DMS53 (cell line): ENCODE measurements around the gene GTF3C4.
"Not testable (repeated sequence)": the region's sequence is repeated elsewhere in the genome, so short reads cannot be mapped to it uniquely, and the experiment has no call there.

Experiments
- DNase-seq: peaks from one replicate; lab custom pipeline; 2025; lab: John Stamatoyannopoulos, UW

Gene GTF3C4

DNA sequence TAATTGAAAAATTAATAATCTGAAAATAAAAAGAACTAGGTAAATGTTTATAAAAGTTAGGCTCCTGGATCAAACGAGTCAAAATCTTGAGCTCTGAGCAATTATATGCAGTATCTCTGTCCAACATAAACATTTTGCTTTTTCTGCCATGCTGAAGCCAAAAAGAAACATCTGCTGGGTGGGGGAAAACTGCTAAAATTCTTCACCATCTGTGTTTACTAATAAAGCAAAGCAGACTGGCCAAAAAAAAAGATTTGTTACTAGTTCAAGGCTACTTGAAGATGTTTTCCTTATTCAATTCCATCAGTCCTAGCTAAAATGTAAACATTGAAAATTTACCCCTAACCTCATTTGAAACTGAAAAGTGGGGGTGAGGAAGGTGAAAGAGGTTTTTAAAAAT, 29.7 kb downstream of the GTF3C4 start:
- no peak for DNase-seq

DNA sequence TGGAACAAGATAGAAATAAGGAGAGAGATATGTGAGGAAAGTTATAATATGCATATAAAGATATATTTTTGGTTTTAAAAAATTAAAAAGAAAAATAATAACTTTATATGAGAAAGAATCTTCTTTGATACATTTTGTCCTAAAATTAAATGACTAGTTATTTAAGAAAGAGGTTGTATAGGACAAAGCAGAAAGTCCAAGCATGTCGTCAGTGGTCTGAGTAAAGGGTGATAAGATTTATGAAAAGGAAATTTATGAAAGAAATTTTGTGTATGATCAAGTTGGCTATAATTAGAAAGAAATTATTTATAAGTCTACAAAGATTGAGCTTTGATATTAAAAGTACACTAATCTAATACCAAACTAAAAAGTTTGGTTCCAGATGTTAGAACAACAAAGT, 32.0 kb downstream of the GTF3C4 start:
- DNase-seq, result peak; percentile 26

DNA sequence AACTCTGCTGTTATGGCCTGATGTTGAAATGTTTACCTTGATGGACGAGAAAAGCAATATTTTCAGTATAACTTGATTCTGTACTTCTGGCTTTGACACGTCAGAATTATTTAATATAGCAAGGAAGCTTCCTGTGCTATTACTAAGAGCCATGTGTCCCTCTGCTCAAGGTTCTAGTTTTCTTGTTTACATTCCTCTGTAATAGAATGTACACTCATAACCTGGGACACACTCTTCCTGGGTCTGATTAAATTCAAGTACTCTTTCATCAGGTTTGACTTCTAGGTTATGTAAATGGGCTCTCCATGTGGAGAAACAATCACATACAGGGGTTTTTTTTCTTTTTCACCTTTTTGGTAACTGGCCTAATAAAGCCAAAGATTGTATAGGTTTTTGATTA, 33.1 kb downstream of the GTF3C4 start:
- no peak for DNase-seq

DNA sequence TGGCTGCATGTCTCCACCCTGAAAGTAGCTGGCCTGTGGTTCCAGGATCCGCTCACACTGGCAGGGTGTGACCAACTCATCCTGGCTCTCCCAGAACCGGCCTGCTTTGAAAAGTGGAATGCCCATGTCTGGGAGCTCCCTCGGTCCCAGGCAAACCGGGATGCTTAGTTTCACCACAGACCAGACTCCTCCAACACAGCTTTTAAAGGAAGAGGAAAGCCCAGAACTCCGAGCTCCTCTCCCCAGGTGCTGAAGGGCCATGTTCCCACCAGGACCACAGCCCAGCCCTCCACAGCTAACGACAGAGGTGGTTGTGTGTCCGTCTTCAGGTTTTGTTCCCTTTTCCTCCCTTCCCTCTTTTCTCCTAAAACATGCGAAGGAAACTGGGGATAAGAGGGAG, 38.0 kb downstream of the GTF3C4 start:
- no peak for DNase-seq

DNA sequence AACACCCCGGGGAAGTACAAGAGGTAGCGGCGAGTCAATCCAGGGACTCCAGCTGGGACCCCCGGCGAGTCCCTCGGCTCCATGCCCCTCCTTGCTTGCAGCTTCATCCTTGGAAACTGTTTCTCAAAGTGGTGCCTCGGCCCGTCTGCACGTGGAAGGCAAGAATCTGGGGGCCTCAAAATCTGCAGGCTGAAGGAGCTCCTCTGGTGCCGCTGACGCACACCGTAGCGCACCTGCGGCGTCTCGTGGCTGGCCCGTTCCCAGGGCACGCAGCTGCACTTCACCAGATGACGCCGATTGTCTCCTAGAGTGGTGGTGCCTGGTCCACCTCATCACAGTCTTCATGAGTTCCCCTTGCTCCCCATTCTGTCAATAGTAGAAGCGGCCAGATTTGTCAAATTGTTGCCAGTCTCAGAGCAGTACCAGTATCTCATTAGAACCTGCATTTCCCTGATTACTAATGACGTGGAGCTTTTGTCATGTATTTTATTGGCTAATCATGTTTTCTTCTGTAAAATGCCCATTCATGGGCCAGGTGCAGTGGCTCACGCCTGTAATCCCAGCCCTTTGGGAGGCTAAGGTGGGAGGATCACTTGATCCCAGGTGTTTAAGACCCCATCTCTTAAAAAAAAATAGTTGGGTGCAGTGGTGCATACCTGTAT, 38.6 kb downstream of the GTF3C4 start:
- DNase-seq, result peak; percentile 48

DNA sequence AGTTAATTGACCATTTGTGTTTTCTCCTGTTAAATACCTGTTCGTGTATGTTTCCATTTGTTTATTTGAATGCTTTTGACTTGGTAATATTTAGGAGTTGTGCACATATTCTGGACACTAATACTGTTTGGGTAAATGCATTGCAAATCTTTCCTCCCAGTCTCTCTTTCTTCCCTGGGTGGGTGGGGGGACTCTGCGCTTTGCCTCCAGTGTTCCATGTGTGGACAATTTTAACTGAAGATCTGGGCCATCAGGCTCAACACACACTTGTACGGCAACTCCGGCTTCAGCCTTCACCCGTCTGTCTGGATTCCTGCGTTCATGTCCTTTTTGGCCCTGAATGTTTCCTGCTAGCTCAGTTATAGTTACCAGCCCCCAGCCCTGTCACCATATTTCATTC, 40.1 kb downstream of the GTF3C4 start:
- DNase-seq, result no peak

DNA sequence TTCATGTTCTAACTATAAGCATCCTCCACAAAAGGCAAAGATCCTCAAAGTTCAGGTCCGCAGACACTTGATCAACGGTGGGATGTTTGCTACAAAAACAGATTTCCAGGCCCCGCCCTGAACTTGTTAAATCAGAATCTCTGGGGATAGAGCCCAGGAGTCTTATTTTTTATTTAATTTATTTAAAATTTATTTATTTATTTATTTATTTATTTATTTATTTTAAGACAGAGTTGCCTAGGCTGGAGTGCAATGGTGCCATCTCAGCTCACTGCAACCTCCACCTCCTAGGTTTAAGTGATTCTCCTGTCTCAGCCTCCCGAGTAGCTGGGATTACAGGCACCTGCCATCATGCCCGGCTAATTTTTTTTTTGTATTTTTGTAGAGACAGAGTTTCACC, 40.9 kb downstream of the GTF3C4 start:
- DNase-seq, result not testable (repeated sequence)

DNA sequence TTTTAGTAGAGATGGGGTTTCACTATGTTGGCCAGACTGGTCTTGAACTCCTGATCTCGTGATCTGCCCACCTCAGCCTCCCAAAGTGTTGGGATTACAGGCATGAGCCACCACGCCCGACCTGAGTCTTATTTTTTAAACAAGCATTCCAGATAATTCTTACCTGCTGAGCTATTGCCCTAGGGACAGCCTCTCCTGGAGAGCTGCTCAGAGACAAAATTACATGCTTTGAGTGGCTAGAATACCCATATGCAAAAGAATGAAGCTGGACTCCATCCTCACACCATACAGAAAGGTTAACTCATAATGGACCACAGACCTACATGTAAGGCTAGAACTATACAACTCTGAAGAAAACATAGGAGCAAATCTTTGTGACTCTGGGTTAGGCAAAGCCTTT, 41.6 kb downstream of the GTF3C4 start:
- no peak for DNase-seq

DNA sequence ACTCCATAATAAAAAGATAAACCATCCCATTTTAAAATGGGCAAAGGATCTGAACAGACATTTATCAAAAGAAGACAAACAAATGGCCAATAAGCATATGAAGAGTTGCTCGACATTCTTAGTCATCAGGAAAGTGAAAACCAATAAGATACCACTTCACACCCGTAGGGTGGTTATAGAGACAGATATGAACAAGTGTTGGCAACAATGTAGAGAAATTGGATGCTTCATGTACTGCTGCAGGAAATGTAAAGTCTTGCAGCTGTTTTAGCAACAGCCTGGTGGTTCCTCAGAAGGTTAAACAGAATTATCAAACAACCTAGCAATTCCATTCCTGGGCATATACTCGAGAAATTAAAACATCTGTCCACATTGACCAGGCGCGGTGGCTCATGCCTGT, 42.5 kb downstream of the GTF3C4 start:
- DNase-seq, result no peak

DNA sequence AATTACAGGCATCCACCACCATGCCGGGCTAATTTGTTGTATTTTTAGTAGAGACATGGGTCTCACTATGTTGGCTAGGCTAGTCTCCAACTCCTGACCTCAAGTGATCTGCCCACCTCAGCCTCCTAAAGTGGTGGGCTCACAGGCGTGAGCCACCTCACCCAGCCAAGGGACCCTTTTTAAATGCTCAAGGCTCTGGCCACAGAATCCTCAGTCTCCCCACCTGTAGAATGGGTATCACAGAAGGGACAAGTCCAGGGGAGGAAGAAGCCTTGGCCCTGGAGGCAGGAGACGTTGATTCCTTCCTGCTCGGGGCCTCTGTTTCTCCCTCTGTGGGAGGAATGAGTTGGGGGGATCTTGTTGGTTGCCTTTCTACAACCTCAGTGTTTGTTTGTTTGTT, 45.7 kb downstream of the GTF3C4 start:
- no peak for DNase-seq

DNA sequence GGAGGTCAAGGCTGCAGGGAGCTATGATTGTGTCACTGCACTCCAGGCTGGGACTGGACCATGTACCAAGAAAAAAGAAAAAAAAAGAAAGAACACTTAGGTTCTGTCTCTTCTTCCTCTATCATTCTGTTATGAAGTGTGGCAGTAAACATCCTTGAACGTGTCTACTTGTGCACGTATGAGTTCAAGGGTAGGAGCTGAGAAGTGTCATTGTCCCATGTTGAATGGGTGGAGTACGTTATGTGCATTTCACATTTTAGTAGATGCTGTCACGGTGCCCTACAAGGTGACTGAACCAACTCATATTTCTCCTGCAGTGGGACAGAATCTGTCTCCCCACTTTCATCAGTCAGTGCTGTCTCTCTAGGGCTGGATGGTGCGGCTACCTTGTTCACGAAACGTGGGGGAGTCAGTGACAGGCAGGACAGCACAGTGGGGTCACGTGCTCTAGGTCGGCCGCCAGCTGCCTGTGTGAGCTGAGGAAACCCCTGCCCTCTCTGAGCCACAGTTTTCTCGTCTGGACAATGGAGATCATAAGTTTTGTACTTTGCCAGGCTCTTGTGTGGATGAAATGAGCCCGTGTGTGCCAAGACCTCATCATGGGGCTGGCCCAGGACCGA, 47.2 kb downstream of the GTF3C4 start:
- DNase-seq, result peak; percentile 21

DNA sequence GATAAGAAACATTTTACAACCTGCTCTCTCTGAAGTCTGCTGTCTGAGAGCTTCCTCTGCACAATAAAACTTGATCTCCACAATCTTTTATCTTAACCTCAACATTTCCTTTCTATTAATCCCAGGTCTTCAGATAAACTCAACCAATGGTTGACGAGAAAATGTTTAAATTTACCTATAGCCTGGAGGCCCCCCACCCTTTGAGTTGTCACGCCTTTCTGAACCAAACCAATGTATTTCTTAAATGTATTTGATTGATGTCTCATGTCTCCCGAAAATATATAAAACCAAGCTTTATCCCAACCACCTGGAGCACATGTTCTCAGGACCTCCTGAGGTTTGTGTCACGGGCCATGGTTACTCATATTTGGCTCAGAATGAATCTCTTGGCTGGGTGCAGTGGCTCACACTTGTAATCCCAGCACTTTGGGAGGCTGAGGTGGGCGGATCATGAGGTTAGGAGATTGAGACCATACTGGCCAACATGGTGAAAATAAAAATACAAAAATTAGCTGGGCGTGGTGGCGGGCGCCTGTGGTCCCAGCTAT, 48.2 kb downstream of the GTF3C4 start:
- not testable (repeated sequence) for DNase-seq

DNA sequence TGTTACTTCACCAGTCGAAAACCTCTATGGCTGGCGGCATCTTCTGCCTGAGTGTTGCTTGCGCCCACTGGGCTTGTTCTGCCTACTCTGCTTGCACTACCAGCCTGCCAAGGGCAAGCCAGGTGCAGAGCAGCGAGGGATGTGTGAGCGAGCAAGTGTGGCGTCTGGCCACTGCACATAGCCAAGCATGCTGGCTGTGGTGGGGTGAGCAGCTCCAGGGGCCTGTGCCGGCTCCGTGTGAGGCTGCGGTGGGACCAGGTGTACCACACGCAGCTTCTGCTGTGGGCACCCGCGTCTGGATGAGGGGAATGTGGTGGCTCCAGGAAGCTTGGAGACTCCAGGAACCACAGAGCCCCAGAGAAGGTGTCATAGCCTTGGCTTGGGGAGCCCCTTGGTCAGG, 51.4 kb downstream of the GTF3C4 start:
- DNase-seq, result no peak

DNA sequence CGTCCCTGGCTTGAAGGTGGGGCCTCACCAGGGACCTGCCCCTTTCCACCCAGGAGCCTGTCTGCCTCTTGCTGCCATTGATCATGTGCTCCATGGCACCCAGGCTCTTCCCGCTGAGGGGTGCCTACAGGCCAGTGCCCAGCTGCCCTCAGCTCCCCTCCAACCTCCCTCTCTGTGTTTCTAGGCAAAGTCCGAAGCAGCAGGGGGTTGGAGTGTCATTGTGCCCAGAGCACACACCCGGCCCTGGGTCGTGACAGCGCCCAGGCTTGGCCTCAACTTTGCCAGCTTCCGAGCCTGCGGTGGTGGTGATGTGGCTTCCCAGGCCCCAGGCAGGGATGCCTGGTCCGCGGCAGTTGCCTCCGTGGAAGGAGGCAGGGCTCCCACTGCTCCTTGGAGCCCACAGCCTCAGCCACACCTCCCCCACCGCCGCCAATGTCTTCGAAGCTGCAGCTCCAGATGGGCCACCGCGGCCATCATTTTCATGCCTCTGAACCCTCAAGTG, 52.4 kb downstream of the GTF3C4 start:
- no peak for DNase-seq

DNA sequence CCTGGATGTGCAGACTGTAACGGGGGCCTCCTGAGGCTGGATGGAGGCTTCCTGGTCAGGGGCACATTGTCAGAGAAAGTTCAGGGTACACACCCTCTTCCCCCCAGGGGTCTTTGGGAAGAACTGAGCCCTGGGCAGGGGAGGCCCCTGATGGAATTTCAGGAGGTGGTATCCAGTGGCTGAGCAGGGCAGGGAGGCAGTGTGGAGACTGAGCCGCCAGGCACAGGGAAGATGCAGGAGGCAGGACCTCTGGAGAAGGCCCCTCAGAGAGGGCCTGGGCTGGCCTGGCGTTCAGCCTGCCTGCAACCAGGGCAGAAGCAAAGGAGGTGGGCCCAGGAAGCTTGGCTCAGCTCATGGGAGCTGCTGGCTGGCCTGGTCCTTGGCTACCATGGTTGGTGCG, 53.5 kb downstream of the GTF3C4 start:
- no peak for DNase-seq

DNA sequence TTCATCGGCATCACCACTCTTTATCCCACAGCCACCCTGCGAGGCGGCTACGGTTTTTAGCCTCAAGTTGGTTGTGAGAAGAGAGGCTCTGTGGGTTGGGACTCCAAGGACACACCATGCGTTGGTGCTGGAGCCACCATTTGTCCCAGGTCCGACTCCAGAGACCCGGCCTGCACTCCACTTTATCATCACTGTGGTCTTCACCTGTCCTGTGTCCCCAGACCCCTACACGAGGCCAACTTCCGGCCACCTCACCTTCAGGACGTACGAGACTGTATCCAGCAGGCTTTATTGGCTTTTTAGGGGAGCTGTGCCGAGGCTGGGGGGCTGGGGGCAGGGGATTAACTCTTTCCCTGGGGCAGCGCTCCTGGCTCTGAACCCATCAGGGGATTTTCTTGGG, 55.0 kb downstream of the GTF3C4 start:
- DNase-seq, result no peak

DNA sequence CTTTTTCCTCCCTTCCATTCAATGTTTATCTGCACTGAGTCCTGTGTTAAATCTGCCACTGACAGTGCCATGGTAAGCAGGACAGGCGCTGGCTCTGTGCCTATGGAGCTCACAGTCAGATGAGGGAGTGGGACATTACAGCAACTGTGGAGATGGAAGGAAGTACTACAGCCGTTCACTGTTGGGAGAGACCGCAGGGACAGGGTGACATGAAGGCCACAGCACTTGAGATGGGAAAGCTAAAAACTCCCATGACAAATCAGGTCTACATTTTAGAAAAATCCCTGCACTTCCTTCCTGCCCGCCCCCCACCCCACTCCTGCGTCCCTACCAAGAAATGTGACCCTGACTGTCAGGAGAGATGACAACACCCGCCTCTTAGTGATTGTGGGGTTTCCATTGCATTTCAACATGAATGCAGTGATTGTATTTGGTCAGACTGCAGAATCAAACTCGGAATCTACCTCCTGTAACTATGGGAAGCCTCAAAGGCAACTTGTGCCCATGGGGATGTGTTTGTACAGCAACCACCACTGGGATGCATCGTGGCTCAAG, 56.4 kb downstream of the GTF3C4 start:
- DNase-seq, result no peak

DNA sequence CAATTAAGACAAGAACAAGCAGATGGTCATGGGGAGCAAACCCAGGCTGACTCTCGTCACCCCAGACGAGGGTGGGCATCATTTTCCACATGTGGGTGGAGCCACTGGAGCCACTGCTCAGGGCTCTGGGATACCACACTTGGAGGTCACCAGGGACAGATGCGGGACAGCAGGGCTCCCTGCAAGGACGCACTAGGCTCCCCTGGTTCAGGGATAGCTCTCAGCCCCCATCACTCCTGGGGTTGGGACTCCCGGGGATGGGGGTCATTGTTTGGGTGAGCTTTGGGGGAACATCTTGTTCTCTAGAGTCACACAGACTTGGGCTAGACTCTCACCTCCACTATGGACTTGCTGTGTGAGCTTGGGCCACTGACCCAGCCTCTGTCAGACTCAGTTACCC, 57.8 kb downstream of the GTF3C4 start:
- DNase-seq, result no peak

DNA sequence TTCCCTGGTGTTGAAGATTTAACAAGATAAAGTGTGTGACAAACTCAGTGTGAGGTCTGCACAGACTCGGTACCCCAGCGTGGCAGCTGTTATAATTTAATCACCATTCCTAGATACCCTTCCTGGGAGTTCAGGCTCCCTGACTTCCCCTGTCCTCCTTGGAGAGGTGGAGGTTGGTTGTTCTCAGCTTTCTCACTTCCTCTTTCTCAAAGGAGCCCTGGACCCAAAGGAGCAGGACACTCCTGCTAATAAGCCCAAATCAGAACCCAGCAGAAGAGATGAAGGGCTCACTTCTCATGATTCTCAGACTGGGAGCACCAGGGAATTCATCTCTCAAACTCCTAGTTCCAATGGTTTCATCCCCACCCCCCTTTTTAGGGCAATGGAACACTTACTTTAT, 58.2 kb downstream of the GTF3C4 start:
- DNase-seq, result no peak

DNA sequence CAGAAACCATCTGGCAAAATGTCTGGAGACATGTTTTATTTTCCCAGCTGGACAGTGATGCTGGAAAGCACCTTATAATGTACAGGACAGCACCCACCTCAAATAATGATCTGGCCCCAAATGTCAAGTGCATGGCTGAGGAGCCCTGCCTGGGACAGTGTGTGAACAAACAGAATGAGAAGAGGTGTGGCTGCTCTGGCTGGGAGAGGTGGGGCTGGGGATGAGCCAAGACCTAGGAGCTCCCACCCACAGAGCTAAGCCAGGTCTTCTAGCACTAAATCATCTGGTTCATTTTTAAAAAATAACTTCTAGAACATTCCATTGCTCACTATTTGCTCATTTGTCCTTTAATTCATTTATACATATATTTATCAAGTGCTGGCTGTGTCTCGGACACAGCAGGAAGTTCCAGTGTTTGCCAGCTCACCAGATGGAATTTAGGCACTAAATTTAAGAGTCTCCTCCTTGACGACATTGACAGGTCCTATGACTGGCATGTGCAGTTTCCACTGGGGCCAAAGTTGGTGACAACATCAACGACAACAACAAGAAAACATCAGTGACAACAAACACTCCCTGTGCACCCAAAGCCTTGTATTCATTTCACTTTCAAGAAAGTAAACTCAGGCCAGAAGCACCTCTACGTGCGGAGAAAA, 59.1 kb downstream of the GTF3C4 start:
- no peak for DNase-seq

DNA sequence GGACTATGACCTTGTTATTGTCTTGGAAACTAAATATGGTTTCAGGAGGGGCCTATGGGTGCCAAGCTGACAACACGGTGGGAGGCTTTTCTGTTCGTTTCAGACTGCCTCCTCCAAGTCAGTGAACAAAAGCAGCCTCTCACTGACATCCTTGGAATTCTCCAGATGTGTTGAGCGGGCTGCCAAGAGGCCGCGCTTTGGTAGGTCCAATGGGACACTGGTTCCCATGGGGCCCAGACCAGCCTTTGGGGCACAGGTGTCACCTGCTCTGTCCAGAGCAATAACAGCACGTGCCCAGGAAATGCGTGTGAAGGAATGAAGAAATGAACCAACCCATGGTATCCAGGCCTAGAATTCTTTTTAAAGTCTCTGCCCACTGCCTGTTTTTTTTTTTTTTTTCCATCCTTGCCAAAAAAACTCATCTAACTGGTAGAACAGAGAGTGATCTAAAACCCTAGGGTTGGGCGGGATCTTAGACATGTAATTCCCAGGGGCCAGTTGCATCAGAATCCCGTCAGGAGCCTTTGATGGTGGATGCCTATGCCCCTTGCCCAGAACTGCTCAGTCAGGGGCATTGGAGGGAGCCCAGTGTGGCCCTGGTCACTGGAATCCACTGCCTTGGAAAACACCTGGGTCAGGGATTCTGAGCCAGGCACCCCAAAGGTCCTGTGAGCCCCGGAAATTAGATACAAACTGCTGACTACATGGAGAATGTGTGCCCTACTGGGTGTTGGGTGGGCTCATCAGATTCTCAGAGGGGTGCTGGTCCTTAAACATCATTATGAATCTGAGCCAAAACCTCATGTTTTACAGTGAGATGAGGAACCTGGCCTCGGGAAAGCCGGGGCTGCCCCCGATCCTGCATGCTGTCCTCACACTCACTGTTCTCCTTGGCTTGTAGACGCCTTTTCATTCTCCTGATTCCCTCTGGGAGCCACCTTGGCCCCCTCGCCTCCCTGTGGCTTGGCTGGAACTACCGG, 60.1 kb downstream of the GTF3C4 start:
- DNase-seq, result no peak

DNA sequence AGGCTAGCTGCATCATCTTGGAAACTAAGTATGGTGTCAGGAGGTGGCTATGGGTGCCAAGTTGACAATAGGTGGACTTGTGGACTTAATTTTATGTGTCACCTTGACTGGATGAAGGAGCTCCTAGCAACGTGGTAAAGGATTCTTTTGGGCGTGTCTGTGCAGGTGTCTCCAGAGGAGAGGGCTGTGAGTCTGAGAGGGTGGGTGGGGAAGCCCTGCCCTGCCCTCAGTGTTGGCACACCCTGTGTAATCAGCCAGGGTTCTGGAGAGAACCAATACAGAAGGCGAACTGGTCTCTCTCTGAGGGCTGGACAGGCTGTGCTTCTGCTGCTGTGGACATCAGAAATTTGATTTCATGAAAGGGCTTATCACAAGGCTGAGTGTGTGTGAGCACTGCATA, 61.0 kb downstream of the GTF3C4 start:
- DNase-seq, result no peak
